ENCODE data around the gene DHCR7.

DHCR7 gene

DNA sequence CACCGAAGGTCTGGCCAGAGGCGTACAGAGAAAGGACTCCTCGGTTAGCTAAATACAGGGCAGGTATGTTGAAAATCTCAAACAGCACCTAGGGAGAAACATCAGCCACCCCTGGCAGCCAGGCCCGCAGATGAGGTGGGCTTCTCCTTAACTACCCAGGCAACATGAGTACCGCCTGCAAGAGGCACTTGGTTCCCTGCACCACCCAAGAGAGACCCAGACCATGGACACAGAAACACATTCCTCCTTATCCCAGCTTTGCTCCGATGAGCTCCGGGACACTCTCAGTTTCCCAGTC is 53.0 kb downstream of the DHCR7 start:
- ATAC-seq (ENCODE audit: low read depth) (no peak), DNase-seq (ENCODE audit: low spot score) (no peak)
- H3K9me3 ChIP-seq (ENCODE audit: severe bottlenecking), result no peaks in the 10 kb centered on the region
- TF ChIP-seq, protein P1, sequence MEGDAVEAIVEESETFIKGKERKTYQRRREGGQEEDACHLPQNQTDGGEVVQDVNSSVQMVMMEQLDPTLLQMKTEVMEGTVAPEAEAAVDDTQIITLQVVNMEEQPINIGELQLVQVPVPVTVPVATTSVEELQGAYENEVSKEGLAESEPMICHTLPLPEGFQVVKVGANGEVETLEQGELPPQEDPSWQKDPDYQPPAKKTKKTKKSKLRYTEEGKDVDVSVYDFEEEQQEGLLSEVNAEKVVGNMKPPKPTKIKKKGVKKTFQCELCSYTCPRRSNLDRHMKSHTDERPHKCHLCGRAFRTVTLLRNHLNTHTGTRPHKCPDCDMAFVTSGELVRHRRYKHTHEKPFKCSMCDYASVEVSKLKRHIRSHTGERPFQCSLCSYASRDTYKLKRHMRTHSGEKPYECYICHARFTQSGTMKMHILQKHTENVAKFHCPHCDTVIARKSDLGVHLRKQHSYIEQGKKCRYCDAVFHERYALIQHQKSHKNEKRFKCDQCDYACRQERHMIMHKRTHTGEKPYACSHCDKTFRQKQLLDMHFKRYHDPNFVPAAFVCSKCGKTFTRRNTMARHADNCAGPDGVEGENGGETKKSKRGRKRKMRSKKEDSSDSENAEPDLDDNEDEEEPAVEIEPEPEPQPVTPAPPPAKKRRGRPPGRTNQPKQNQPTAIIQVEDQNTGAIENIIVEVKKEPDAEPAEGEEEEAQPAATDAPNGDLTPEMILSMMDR (IDR thresholded peaks at IDR 0.05; ENCODE audit: poor library complexity, severe bottlenecking), result no peak
- no peak overlapping the region for H3K27ac ChIP-seq (ENCODE audit: poor library complexity, severe bottlenecking)
- no peak overlapping the region for H3K4me3 ChIP-seq (ENCODE audit: severe bottlenecking)
- H3K27me3 ChIP-seq (ENCODE audit: insufficient read depth, poor library complexity, severe bottlenecking), result peaks cover 17% of the 10 kb centered on the region
- H3K4me1 ChIP-seq (ENCODE audit: insufficient read depth, poor library complexity, severe bottlenecking), result no peaks in the 10 kb centered on the region
- H3K36me3 ChIP-seq (ENCODE audit: low read depth), result no peaks in the 10 kb centered on the region

DNA sequence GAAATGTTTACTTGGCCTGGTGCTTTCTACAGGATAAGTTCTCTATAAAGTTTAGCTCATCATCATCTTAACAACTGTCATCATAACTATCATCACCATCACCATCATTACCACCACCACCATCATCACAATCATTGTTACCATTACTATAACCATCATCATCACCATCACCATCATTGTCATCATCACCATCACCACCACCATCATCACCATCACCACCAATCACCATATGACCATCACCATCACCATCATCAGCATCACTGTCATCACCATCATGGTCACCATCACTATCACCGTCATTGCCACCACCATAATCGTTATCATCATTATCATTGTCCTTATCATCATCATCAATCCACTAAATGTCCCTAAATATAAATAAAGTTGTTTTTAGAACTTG is 54.9 kb downstream of the DHCR7 start:
- TF ChIP-seq, protein P1 (IDR thresholded peaks at IDR 0.05; ENCODE audit: poor library complexity, severe bottlenecking), result no peak
- no peaks in the 10 kb centered on the region for H3K36me3 ChIP-seq (ENCODE audit: low read depth)
- no peak overlapping the region for H3K27ac ChIP-seq (ENCODE audit: poor library complexity, severe bottlenecking)
- H3K27me3 ChIP-seq (ENCODE audit: insufficient read depth, poor library complexity, severe bottlenecking), result peaks cover 28% of the 10 kb centered on the region
- DNase-seq (ENCODE audit: low spot score) (no peak), ATAC-seq (ENCODE audit: low read depth) (no peak)
- no peaks in the 10 kb centered on the region for H3K4me1 ChIP-seq (ENCODE audit: insufficient read depth, poor library complexity, severe bottlenecking)
- H3K4me3 ChIP-seq (ENCODE audit: severe bottlenecking), result no peak overlapping the region
- H3K9me3 ChIP-seq (ENCODE audit: severe bottlenecking), result no peaks in the 10 kb centered on the region

DNA sequence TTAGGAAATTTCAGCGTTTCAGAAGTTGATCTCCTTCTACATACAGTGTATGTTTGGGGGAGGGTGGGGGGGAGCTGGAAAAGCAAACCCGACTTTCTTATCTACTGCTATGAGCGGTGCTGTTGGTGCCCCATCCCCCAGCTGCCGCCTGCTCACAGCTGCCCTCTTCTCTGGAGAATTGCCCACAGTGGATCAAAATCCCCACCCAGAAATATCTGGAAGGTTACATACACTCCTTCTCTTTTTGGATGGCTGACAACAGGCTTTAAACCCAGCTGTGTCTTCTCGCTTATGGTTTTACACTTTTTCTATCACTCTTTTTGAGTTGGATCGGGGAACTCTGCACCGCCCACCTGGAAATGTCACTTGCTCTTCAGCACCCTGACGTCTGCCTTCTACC is 56.4 kb downstream of the DHCR7 start:
- H3K36me3 ChIP-seq (ENCODE audit: low read depth), result no peaks in the 10 kb centered on the region
- H3K4me3 ChIP-seq (ENCODE audit: severe bottlenecking), result no peak overlapping the region
- no peaks in the 10 kb centered on the region for H3K4me1 ChIP-seq (ENCODE audit: insufficient read depth, poor library complexity, severe bottlenecking)
- DNase-seq (ENCODE audit: low spot score), result no peak
- peaks cover 28% of the 10 kb centered on the region for H3K27me3 ChIP-seq (ENCODE audit: insufficient read depth, poor library complexity, severe bottlenecking)
- TF ChIP-seq, protein P1 (IDR thresholded peaks at IDR 0.05; ENCODE audit: poor library complexity, severe bottlenecking), result no peak
- H3K9me3 ChIP-seq (ENCODE audit: severe bottlenecking), result no peaks in the 10 kb centered on the region
- no peak overlapping the region for H3K27ac ChIP-seq (ENCODE audit: poor library complexity, severe bottlenecking)
- ATAC-seq (ENCODE audit: low read depth), result no peak

DNA sequence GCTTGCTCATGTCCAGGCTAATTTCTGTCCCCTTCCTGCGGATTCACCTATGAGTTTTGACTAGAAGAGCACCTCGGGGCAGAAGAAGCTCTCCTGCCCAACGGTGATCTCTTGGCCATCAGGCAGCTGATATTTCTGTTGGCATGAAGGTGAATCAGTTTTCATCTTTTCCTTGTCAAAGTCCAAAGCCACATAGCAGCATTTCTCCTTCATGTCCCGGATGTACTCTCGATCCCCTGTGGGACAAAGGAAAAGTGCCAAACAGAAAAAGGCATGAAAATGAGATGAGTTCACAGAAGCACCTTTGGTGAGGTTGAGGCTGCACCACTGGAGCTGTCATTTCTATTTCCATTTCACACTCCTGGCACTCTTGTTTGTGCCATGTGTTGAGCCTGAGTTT is 56.8 kb downstream of the DHCR7 start:
- no peaks in the 10 kb centered on the region for H3K9me3 ChIP-seq (ENCODE audit: severe bottlenecking)
- no peak overlapping the region for H3K4me3 ChIP-seq (ENCODE audit: severe bottlenecking)
- H3K27ac ChIP-seq (ENCODE audit: poor library complexity, severe bottlenecking), result no peak overlapping the region
- ATAC-seq (ENCODE audit: low read depth), result no peak
- peaks cover 28% of the 10 kb centered on the region for H3K27me3 ChIP-seq (ENCODE audit: insufficient read depth, poor library complexity, severe bottlenecking)
- no peaks in the 10 kb centered on the region for H3K36me3 ChIP-seq (ENCODE audit: low read depth)
- TF ChIP-seq, protein P1 (IDR thresholded peaks at IDR 0.05; ENCODE audit: poor library complexity, severe bottlenecking), result no peak
- no peaks in the 10 kb centered on the region for H3K4me1 ChIP-seq (ENCODE audit: insufficient read depth, poor library complexity, severe bottlenecking)
- DNase-seq (ENCODE audit: low spot score), result no peak

DNA sequence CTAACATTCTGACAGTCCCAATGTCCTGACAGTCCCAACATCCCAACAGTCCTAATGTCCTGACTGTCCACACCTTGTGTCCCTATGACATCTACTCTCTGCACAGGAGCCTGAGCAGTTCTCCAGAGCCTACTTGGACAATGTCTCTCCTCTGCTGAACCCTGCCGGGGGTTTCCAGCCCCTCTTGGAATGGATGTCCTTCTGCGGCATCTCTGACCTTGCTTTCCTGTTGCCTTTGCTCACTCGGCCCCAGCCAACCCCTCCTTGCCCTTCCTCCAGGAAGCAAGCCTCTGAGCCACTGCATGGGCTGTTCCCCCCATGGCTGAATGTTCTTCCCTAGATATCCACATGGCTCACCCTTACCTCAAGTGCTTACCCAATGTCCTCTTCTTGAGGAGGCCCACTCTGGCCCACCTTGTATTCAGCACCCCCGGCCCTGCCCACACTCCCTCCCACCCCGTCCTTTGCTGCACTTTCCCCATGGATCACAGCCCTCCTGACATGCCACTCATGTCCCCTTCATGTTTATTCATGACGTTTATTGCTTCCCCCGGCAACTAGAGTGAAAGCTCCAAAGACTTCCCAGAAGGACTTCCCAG is 59.5 kb downstream of the DHCR7 start:
- DNase-seq (ENCODE audit: low spot score) (no peak), ATAC-seq (ENCODE audit: low read depth) (no peak)
- Histone ChIP-seq H3K4me3 (ENCODE audit: severe bottlenecking) (no peak overlapping the region), H3K9me3 (ENCODE audit: severe bottlenecking) (no peaks in the 10 kb centered on the region), H3K36me3 (ENCODE audit: low read depth) (no peaks in the 10 kb centered on the region), H3K27ac (ENCODE audit: poor library complexity, severe bottlenecking) (no peak overlapping the region), H3K27me3 (ENCODE audit: insufficient read depth, poor library complexity, severe bottlenecking) (peaks cover 28% of the 10 kb centered on the region), H3K4me1 (ENCODE audit: insufficient read depth, poor library complexity, severe bottlenecking) (no peaks in the 10 kb centered on the region)
- TF ChIP-seq, protein P1 (IDR thresholded peaks at IDR 0.05; ENCODE audit: poor library complexity, severe bottlenecking), result no peak
